22Rv1 (cell line): ENCODE measurements around the gene MAGI2.

Source experiments
- H3K27ac ChIP-seq: fragments of 450-650 bp; 2 replicates; pipeline ENCODE4 v1.5.1; 2017
- ZFX ChIP-seq: fragments of 450-650 bp; IDR thresholded peaks from 2 replicates; pipeline ENCODE4 v1.6.1; 2017; ENCODE audit warnings: antibody characterized with exemption, borderline replicate concordance
- TF ChIP-seq, protein P1 (sequence below): fragments of 450-650 bp; IDR thresholded peaks from 2 replicates; pipeline ENCODE4 v1.5.1; 2017; ENCODE audit warnings: mild to moderate bottlenecking

MAGI2 gene

DNA sequence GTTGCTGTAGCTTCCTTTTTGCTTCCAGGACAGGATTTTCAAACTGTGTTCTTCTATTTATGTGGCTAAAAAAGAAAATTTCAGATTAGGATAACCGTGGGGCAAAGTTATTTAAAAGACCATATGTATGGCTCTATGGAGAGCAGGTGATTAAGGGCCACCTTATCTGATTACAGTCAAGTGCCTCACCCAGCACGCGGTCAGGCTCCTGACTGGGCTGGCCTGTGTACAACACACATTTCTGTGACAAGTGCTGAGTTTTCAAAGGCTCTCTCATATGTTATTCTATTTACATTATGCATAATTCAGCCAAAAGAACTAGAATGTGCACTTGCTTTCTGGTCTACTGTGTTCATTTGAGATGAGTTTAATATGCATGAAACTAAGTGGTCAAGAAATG is 1107.5 kb downstream of the MAGI2 start:
- TF ChIP-seq, protein P1, sequence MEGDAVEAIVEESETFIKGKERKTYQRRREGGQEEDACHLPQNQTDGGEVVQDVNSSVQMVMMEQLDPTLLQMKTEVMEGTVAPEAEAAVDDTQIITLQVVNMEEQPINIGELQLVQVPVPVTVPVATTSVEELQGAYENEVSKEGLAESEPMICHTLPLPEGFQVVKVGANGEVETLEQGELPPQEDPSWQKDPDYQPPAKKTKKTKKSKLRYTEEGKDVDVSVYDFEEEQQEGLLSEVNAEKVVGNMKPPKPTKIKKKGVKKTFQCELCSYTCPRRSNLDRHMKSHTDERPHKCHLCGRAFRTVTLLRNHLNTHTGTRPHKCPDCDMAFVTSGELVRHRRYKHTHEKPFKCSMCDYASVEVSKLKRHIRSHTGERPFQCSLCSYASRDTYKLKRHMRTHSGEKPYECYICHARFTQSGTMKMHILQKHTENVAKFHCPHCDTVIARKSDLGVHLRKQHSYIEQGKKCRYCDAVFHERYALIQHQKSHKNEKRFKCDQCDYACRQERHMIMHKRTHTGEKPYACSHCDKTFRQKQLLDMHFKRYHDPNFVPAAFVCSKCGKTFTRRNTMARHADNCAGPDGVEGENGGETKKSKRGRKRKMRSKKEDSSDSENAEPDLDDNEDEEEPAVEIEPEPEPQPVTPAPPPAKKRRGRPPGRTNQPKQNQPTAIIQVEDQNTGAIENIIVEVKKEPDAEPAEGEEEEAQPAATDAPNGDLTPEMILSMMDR, result no peak
- no peak for TF ChIP-seq ZFX
- no peak overlapping the region for H3K27ac ChIP-seq

DNA sequence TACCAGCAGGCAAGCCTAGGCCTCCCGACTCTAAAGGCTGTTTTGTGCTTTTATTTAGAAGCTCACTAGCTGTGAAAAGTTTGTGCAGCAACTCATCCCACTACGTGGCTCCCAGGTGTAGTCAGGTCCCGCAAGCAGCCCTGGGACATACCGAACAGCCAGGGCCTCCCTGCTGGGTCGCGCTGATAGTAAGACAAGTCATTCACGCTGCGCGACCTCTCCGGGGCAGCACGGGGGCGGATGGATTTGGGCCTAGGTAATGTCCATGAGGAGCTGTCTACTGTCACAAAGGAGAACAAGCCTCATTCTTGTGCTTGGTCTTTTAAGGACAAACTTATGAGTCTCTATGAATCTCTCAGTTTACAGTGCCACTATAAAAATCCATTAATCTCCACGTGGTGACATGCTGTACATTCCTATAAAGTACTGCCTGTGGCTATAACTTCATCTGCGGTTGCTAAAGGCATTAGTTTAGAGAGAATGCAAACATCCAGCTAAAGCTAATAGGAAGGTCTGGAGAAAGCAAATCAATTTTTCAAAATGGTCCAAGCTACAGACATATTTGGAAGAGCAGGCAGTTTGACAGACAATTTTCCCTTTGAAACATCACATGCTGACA is 1108.1 kb downstream of the MAGI2 start:
- no peak for TF ChIP-seq ZFX
- TF ChIP-seq, protein P1, result no peak
- H3K27ac ChIP-seq, result no peak overlapping the region

DNA sequence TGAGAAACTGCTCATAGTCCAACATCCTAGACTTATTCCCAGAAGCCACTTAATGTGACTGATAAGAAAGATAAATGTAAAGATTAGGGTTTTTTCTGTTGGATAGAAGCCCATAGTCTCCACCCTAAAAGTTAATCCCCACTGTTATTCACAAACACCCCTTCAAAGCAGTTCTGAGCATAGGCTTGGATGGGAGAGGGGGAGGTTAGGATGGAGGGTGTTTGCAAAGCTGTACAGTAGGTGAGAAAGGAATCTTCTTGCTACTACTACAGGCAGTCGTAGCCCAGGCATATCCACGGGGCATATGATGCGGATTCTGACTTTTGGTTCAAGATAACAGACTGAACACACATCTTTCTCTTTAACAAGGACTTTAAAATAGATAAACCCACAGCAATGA is 1119.0 kb downstream of the MAGI2 start:
- H3K27ac ChIP-seq, result no peak overlapping the region
- no peak for TF ChIP-seq ZFX
- TF ChIP-seq, protein P1, result no peak

DNA sequence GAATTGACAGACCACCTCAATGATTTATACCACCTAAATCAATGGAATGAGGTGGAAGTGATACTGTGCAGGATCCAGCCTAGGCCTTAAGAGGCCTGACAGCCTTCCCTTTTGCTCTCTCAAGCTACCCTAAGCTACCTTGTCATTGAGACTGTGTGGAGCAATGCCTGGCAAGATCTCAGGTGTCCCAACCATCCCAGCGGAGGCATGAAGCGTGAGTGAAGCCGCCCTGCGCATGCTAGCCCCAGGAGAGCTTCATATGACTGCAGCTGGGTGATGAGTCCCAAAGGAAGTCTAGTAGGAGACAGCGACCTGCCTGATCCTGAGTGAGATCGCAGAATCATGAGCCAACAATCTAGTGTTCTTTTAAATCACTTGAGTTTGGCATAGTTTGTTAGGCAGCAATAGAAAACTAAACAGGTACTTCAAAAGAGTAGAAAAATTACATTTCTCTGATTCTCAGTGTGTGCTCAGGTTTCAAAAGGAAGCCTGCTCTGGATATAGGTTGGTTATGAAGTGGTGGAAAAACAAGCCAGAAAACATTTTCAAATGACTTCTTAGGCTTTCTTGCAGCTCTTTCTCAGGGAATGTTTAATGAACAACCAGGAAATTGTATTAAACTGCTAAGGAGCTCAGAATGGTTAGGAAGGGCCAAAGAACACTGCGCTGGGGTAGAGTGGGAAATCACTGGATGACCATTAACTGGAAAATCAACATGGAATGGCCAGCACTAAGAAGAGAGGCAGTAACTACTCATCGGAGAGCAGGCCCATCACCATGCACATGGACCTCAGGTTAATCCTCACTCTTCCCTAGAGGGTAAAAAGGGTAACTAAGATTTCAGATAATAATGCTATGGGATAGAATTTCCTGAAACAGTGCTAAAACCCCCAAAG is 1119.7 kb downstream of the MAGI2 start:
- TF ChIP-seq, protein P1, result no peak

DNA sequence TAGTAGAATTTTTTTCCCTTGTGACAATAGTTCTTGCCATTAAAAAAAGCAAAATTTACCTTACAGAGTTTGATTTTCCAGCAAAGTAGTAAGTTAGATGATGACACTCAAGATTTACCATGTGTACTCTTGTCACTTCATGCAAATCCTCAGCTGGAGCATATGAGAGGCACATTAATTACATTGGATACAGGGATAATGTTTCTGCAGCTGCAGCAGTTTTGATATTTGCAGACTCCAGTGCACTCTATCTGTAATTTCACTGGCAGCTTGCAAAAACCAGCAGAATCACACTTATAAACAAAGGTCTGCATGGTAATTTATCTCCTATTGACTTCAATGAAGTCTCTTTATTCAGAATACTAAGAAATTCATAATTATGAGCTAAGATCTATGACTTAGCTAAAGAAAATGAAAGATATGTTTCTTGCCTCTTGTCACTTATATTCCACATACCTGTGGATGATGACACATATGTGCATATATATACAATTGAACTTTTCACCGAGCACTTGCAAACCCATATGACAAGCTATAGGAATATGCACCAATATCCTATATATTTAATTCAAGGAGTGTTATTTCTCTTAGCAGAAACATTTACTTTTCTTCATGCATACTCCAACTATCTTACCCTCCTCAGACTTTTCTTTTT is 1124.3 kb downstream of the MAGI2 start:
- TF ChIP-seq ZFX, result no peak
- TF ChIP-seq, protein P1, result no peak

More for the DNA sequence above, 1119.7 kb downstream of the MAGI2 start:
- no peak overlapping the region for H3K27ac ChIP-seq

DNA sequence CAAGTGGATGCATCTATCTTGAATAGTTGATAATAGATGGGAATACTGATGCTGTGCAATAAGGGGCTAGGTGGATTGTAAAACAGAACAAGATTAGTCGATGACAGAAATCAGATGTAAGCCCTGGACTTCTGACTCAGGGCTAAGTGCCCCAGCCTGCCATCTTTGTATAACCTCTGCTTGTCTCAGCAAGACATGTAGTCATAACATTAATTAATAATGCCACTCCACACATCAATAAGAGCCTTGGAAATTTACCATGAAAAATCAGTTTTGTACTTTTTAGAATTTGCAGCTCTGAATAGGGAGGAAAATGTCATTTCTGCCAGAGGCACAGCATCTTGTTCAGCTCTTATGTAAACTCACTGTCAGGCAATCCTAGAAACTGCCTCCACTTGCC is 1125.7 kb downstream of the MAGI2 start:
- TF ChIP-seq ZFX, result no peak
- TF ChIP-seq, protein P1, result no peak
- no peak overlapping the region for H3K27ac ChIP-seq

More for the DNA sequence above, 1124.3 kb downstream of the MAGI2 start:
- no peak overlapping the region for H3K27ac ChIP-seq

DNA sequence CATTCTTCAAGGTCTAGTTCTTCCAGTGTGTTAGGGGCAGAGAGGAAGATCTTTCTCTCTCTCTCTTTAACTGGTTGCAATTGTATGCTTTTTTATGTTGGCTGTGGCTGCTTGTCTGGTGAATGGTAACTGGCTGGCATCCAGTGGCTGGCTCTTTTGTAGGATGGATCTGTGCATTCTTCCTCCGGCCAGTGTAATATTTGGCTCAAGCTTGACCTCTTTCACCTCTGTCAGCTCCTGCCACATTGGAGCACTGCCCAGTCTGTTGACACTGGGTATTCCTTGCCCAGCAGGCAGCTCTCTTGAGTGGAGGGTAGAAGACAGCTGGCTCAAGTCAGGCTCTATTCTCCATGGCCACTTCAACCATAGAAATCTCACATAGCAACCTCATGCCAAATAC is 1126.6 kb downstream of the MAGI2 start:
- TF ChIP-seq, protein P1, result no peak
- TF ChIP-seq ZFX, result no peak
- H3K27ac ChIP-seq, result no peak overlapping the region
